Measurements from ENCODE around the gene KRT27. TPM values are rescaled to one million over a fixed set of nuclear protein-coding genes. Genes with fewer than 3 reads are reported as not detected.

The KRT27 gene
- total and polyA plus RNA-seq, 10 of the 15 experiments (the other 5 are each of a cell fraction or from before 2014, with no cell fraction given) = not detected

DNA sequence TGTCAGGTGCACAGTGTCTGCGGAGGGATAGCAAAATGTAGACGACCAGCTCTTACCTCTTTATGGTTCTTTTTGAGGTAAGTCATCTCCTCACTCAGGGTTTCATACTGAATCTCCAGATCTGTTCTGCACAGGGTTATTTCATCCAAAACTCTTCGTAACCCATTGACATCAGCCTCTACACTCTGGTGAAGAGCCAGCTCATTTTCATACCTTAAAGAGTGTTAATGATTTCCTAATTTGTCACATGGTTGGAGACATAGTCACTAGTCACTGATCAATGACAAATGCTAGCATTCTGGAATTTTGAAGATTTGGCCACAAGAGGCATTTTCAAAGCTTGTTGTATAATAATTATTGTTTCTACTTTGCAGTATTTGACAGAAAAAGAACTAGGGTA is 28.5 kb downstream of the KRT27 start (continued):
- TF ChIP-seq EED (IDR thresholded peaks at IDR 0.05; ENCODE audit: low read depth) (no peak), POLR2A (IDR thresholded peaks at IDR 0.05; ENCODE audit: low read depth, low read length) (no peak), STAT1 (conservative IDR thresholded peaks at IDR 0.05) (no peak)
- TF ChIP-seq, protein P1, sequence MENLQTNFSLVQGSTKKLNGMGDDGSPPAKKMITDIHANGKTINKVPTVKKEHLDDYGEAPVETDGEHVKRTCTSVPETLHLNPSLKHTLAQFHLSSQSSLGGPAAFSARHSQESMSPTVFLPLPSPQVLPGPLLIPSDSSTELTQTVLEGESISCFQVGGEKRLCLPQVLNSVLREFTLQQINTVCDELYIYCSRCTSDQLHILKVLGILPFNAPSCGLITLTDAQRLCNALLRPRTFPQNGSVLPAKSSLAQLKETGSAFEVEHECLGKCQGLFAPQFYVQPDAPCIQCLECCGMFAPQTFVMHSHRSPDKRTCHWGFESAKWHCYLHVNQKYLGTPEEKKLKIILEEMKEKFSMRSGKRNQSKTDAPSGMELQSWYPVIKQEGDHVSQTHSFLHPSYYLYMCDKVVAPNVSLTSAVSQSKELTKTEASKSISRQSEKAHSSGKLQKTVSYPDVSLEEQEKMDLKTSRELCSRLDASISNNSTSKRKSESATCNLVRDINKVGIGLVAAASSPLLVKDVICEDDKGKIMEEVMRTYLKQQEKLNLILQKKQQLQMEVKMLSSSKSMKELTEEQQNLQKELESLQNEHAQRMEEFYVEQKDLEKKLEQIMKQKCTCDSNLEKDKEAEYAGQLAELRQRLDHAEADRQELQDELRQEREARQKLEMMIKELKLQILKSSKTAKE (IDR thresholded peaks at IDR 0.05; ENCODE audit: low read depth, poor library complexity, severe bottlenecking) = no peak

DNA sequence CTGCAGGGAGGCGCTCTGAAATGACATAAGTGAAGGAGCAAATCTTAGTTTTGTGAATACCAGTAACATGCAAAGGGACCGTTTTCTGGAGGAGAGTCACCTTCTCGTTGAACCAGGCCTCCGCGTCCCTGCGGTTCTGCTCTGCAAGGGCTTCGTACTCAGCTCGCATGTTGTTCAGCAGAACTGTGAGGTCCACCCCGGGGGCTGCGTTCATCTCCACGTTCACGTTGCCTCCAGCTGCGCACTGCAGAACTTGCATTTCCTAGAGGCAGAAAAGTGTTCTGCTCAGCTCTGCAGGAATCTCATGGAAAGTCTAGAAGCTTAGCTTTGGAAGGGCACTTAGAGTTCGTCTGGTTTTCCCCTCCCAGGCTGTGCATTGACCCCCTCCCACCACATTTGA is 31.3 kb downstream of the KRT27 start:
- no TSS peak for BruUV-seq (replicated peaks)
- H3K27ac ChIP-seq (ENCODE audit: control insufficient read depth, insufficient read depth) = no peak overlapping the region
- H3K27me3 ChIP-seq (replicated peaks in 1 of 2; ENCODE audit: control insufficient read depth in 2 of 2, insufficient read depth in 2 of 2, low read length in 1 of 2) = no peaks in the 10 kb centered on the region
- H3K79me2 ChIP-seq (ENCODE audit: control insufficient read depth, insufficient read depth, low read length) = no peaks in the 10 kb centered on the region
- DNase-seq (ENCODE audit: low read depth, low spot score) (no peak), ATAC-seq (no peak), FAIRE-seq (no peak)
- no peaks in the 10 kb centered on the region for H3K4me1 ChIP-seq (ENCODE audit: control insufficient read depth, insufficient read depth, low read length)
- H4K20me1 ChIP-seq (ENCODE audit: control insufficient read depth, insufficient read depth) = no peaks in the 10 kb centered on the region
- no peaks in the 10 kb centered on the region; the same call in 2 of the 3 replicates for H3K9me3 ChIP-seq (replicated peaks; ENCODE audit: control insufficient read depth, insufficient read depth, low read length)
- TF ChIP-seq, protein P1 (IDR thresholded peaks at IDR 0.05; ENCODE audit: low read depth, poor library complexity, severe bottlenecking) = no peak
- TF ChIP-seq ZNF217 (IDR thresholded peaks at IDR 0.05) (no peak), POLR2AphosphoS5 (IDR thresholded peaks at IDR 0.05; ENCODE audit: low read length) (no peak), MTA3 (IDR thresholded peaks at IDR 0.05; ENCODE audit: borderline replicate concordance, low read length) (no peak), ZNF207 (IDR thresholded peaks at IDR 0.05; ENCODE audit: borderline replicate concordance) (no peak), POLR2AphosphoS2 (IDR thresholded peaks at IDR 0.05; ENCODE audit: low read depth, low read length) (no peak), MYC (IDR thresholded peaks at IDR 0.05; ENCODE audit: insufficient read depth, insufficient read length, insufficient replicate concordance, low read length, severe bottlenecking) (no peak), NFXL1 (IDR thresholded peaks at IDR 0.05; ENCODE audit: borderline replicate concordance) (no peak), SREBF1 (IDR thresholded peaks at IDR 0.05; ENCODE audit: low read length) (no peak), HDAC6 (IDR thresholded peaks at IDR 0.05; ENCODE audit: unreplicated experiment) (no peak)
- TF ChIP-seq, protein P2, sequence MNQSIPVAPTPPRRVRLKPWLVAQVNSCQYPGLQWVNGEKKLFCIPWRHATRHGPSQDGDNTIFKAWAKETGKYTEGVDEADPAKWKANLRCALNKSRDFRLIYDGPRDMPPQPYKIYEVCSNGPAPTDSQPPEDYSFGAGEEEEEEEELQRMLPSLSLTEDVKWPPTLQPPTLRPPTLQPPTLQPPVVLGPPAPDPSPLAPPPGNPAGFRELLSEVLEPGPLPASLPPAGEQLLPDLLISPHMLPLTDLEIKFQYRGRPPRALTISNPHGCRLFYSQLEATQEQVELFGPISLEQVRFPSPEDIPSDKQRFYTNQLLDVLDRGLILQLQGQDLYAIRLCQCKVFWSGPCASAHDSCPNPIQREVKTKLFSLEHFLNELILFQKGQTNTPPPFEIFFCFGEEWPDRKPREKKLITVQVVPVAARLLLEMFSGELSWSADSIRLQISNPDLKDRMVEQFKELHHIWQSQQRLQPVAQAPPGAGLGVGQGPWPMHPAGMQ (IDR thresholded peaks at IDR 0.05; ENCODE audit: borderline replicate concordance) = no peak
- in situ Hi-C loops (cut with MboI) = no loop called here
- ChIA-PET SMC1A (ENCODE audit: uncharacterized antibody, unreplicated experiment) (interaction anchor here (1.2 kb wide), 1 partner anchor 10 kb away, joined by 3 read pairs; no protein-coding TSS in a partner anchor), RAD21 (ENCODE audit: unreplicated experiment) (no interaction called here), CTCF (interaction anchor here (1.1 kb wide), 1 partner anchor 40 kb away, joined by 3 read pairs; no protein-coding TSS in a partner anchor), POLR2A (interaction anchor here (0.7 kb wide), 1 partner anchor 15 kb away, joined by 3 read pairs; no protein-coding TSS in a partner anchor)
- intact Hi-C loops (cut with micrococcal nuclease; ENCODE audit: unreplicated experiment) = no loop called here
- H3K4me2 ChIP-seq (ENCODE audit: control insufficient read depth, insufficient read depth) = no peak overlapping the region
- H3K36me3 ChIP-seq (ENCODE audit: control insufficient read depth in 2 of 2, insufficient read depth in 2 of 2, low read length in 1 of 2) = no peaks in the 10 kb centered on the region
- H3K4me3 ChIP-seq = no peak overlapping the region
- H2AFZ ChIP-seq (ENCODE audit: control insufficient read depth, low read depth, low read length) = no peak overlapping the region
- whole genome bisulfite sequencing (ENCODE audit: insufficient coverage, insufficient replicate concordance, low lambda C conversion rate, missing lambda C conversion rate) = 54% methylated on average over 13 of the region's 14 CpGs
- no peak overlapping the region for H3K9ac ChIP-seq (ENCODE audit: control insufficient read depth, insufficient read depth, low read length)

All from GM12878 (cell line).